KBM-7 (cell line): ENCODE results near the gene SPINK7.
"Not testable (repeated sequence)": the region's sequence is repeated elsewhere in the genome, so short reads cannot be mapped to it uniquely, and the experiment has no call there.

ENCODE experiments used
- DNase-seq: peaks from one replicate; pipeline ENCODE4 v3.0.0-alpha.2; 2015
- in situ Hi-C: fragments of 300-500 bp; cut with MboI; formaldehyde crosslinking; loops from 2 replicates; pipeline ENCODE4 v1.14.3; 2020; ENCODE audit warnings: low sequenced_read_pairs, low pct_unique_long_range_greater_than_20kb, mixed read lengths

SPINK7 gene

GRCh38 chr5:148312153-148312552, at the start of gene SPINK7:
TSS of gene SPINK7 (plus strand) at chr5:148312423. CDS start at chr5:148312484, 61 bp downstream.
- in situ Hi-C loops = no loop called here
- no peak for DNase-seq

GRCh38 chr5:148267962-148268361, 44.3 kb upstream of the SPINK7 start:
- in situ Hi-C loops = no loop called here
- DNase-seq = no peak

- no peak for DNase-seq
- in situ Hi-C loops = no loop called here
Observed at GRCh38 chr5:148268566-148268965, 43.7 kb upstream of the SPINK7 start, which contains the start of gene SPINK13. TSS of gene SPINK13 (plus strand) at chr5:148268794. CDS start at chr5:148270073, 1,279 bp downstream.

- in situ Hi-C loops, DNase-seq: not testable (repeated sequence)
Observed at GRCh38 chr5:148275129-148275528, 37.1 kb upstream of the SPINK7 start.

DNA sequence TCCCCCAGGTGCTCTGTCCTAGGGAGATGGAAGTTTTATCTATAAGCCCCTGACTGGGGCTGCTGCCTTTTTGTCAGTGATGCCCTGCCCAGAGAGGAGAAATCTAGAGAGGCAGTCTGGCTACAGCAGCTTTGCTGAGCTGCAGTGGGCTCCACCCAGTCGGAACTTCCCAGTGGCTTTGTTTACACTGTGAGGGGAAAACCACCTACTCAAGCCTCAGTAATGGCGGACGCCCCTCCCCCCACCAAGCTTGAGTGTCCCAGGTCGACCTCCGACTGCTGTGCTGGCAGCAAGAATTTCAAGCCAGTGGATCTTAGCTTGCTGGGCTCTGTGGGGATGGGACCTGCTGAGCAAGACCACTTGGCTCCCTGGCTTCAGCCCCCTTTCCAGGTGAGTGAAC, 31.3 kb upstream of the SPINK7 start:
- in situ Hi-C loops, DNase-seq: not testable (repeated sequence)

DNA sequence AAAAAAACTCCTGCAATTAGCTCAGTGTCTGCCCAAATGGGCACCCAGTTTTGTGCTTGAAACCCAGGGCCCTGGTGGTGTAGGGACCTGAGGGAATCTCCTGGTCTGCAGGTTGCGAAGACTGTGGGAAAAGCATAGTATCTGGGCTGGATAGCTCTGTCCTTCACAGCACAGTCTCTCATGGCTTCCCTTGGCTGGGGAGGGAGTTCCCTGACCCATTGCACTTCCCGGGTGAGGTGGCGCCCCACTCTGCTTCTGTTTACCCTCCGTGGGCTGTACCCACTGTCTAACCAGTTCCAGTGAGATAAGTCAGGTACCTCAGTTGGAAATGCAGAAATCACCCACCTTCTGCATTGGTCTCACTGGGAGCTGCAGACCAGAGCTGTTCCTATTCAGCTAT, 30.9 kb upstream of the SPINK7 start:
- in situ Hi-C loops, DNase-seq: not testable (repeated sequence)

DNA sequence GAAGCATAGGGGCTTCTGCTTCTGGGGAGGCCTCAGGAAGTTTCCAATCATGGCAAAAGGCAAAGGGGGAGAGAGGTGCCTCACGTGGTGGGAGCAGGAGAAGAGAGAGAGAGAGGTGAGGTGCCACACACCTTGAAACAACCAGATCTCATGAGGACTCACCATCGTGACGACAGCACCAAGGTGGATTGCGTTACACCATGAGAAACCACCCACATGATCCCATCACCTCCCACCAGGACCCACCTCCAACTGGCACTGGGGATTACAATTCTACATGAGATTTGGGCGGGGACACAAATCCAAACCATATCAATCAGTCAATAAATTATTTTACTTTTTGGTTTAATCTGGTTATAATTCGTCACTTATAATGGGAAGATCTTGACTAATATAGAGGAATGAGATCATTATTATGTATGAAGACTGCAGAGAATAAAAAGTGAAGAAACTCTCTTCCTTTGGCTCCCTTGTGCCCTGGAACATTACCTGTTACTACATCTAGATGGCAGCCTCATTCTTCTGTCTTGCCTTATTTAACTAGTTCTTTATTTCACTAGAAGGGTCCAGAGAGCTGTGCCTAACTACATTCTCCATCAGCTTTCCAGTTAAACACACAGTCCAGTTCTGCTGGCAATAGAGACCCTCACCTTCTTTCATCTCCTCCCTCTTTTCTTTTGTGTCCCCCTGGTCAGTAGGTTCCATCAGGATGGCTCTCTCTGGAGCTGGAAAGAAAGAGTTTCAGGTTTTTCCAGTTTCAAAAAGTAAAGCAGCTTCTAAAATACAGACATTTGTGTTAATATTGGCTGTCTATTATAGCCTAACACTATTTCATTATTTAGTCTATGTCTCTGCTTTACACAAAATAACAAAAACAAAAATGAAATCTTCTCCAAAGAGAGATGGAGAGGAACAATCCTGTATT, 21.7 kb upstream of the SPINK7 start:
- DNase-seq = peak; percentile 3
- in situ Hi-C loops = no loop called here

- DNase-seq = no peak
- in situ Hi-C loops = no loop called here
Observed at GRCh38 chr5:148297731-148298130, 14.5 kb upstream of the SPINK7 start.

GRCh38 chr5:148306446-148306845, 5.8 kb upstream of the SPINK7 start:
- in situ Hi-C loops = no loop called here
- no peak for DNase-seq

GRCh38 chr5:148309019-148309418, 3.2 kb upstream of the SPINK7 start:
- DNase-seq = no peak
- in situ Hi-C loops = no loop called here

DNA sequence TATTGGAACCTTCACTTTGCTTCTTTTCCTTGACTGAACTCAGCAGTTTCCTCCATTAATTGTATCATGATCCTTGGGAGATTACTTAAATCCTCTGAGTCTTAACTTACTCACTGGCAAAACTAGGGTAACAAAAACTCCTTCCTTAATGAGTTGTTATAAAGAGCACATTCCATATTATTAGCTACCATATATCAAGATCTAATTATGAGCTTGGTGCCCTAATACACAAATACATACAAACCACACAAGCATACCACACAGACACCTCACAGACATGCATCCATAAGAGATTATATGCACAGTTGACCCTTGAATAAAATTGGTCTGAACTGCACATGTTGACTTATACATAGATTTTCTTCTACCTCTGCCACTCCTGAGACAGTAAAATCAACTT, 2.5 kb upstream of the SPINK7 start:
- no peak for DNase-seq
- in situ Hi-C loops = no loop called here

DNA sequence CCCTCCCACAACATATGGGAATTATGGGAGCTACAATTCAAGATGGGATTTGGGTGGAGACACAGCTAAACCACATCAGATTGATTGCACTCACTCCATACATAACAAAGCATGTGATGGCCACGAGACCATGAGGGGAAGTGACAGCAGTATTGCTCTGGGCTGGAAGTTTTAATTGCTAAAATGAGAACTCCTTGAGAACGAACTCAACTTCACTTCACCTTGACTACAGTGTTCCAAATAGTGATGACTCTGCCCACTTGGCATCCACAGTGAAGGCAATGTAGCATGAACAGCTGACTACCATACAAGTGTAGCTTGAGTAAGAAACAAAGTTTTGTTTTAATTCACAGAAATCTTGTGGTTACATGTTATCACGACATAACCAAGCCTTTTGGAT, 739 bp upstream of the SPINK7 start:
- DNase-seq = no peak
- in situ Hi-C loops = no loop called here

DNA sequence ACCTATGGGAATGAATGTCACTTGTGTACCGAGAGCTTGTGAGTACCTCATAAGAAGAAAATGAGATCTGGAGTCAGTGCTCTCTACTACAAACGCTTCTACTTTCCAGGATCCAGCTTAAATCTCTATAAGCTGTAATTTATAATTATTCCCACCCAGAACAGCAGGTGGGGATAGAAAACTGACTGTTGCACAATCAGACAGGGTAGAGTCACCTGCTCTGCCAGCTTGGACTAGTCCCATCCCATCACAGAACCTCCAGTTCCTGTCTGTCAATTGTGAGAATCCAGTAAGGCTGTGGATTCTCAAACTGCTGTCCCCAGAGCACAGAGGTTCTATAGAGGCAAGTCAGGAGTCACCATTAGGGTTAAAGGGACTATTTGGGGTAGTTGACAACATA, 2.0 kb downstream of the SPINK7 start:
- in situ Hi-C loops = no loop called here
- DNase-seq = no peak

DNA sequence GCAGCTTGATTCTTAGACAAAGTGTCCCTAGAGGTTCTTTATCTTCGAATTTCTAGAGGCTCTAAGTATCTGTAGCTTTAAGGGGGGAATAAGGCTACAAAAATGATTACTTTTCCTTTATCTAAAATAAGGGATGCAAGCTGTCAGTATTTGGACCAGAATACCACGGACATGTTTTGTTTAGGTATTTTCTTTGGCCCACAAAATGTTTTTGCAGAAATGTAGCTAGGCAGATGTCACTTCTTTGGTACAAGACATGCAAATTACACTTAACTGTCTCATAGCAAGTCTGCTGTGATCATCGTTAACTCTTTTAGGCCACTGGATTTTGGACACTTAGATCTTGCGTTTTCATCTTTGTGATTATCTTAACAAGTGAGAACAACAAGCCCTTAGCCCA, 2.5 kb downstream of the SPINK7 start:
- in situ Hi-C loops = no loop called here

GRCh38 chr5:148320011-148320963, 8.1 kb downstream of the SPINK7 start:
- DNase-seq, in situ Hi-C loops: not testable (repeated sequence)

More for the DNA sequence above, 2.5 kb downstream of the SPINK7 start:
- DNase-seq = no peak

DNA sequence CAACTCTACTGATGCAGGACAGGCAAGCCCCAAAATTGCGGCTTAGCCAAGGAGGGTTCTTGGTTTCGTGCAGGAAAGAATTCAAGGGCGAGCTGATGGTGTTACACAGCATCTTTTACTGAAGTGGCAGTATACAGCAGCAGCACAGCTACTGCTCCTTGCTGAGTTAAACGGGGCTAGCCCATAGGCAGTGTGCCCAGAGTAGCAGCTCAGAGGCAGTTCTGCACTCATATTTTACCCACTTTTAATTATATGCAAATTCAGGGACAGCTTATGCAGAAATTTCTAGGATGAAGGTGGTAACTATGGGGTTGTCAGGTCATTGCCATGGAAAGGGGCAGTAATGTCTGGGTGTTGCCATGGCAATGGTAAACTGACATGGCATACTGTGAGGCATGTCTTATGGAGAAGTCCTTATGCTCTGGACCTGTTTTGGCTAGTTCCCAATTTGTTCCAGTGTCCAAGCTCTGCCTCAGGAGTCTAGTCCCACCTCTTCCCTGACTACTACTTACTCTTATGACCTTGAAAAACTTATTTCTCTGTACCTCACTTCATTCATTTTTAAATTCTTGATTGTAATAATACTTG, 21.1 kb downstream of the SPINK7 start:
- in situ Hi-C loops = no loop called here
- DNase-seq = no peak

DNA sequence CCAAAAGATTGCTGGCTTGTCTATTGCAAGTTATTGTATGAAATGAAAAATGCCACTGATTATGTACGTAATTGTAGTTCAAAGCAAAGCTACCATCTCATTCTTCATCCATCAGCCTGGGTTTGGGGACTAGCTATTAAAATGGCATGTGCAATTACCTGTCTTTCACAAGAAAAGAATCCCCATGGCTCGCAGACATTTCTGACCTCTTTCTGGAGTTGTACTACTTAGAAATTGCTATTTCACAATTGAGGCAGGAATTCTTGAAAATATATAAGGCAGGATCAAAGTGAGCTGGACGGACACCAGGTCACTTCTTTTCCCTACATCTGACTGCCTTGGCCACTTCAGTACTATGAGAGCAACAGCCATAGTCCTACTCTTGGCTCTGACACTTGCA, 23.0 kb downstream of the SPINK7 start, which contains the start of gene SPINK9:
TSS of gene SPINK9 (plus strand) at position 301 of the 400 bp plus-strand sequence. CDS start at position 356, 55 bp downstream.
- no peak for DNase-seq
- in situ Hi-C loops = no loop called here

DNA sequence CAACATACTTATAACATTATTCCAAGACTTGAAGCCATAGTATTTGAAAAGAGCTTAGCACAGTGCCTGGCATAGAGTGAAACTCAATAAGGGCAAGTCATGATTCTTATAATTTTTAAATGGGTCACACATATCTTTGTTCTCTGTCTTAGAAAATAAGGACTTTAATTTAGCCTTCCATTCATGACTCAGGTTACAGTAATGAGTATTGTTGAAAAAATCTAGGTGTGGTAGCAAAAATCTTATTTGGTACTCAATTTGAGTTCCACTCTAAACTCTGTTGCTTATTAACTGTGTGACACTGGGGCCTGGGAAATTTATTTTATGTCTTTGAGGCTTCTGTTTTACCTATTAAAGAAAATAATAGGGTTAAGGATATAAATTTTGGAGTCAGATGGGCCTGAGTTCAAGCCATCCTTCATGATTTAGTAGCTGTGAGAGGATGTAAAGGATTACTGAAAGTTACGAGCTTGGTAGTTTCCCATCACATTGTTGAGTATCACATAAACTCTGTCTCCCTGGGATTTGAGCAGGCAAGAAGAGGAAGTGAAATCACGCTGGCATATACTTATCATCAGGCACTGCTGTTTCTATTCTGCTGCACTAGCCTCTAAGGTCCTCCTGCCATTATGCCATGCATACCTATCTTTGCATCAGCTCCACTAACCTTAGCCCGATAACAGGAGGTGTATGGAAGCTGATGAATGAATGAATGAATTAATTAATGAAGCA, 24.6 kb downstream of the SPINK7 start:
- DNase-seq = no peak
- in situ Hi-C loops = no loop called here
